HCT116 (cell line): ENCODE measurements around the gene DTD1. TPM values are rescaled to one million over a fixed set of nuclear protein-coding genes. Genes with fewer than 3 reads are reported as not detected.

Experiments used
- ATAC-seq: fragments of 200-7000 bp; cut with Tn5 transposase; 2 replicates; pipeline ENCODE4 v1.9.1; 2020; ENCODE audit warnings: mild to moderate bottlenecking, moderate library complexity
- BruUV-seq: library from RNA; stranded (reverse); fragments of 400-500 nt; replicated peaks from 2 replicates; lab custom pipeline; 2021; lab: Mats Ljungman, UMichigan
- CTCF ChIA-PET: fragments of 300-600 bp; sonication (Branson Sonifier 250); formaldehyde crosslinking; loops from one replicate; lab custom pipeline; 2021; ENCODE audit warnings: antibody characterized with exemption; lab: Charles Lee
- POLR2A ChIA-PET: fragments of 300-600, 350-600 bp; sonication (Branson Sonifier 250); formaldehyde crosslinking; loops from one replicate; lab custom pipeline; 2021; ENCODE audit warnings: antibody characterized with exemption; lab: Charles Lee
- RAD21 ChIA-PET, 2 experiments: fragments of 300-600 bp; sonication (Branson Sonifier 250); formaldehyde crosslinking; loops; one replicate each; lab custom pipeline; 2023; ENCODE audit warnings: low total read pairs in 2 of 2; ENCODE audit not compliant: uncharacterized antibody in 2 of 2, unreplicated experiment in 2 of 2, low non-redundant PET in 1 of 2; lab: Charles Lee
- DNase-seq: peaks from one replicate; pipeline ENCODE4 v3.0.0-alpha.2; 2010; ENCODE audit warnings: low read depth, low spot score
- H2AFZ ChIP-seq: fragments of 200-600 bp; shearing (Covaris generic), sonication (generic); 2 replicates; pipeline ENCODE4 v1.6.1; 2017; ENCODE audit warnings: low read depth, mixed run types, mixed read lengths, antibody characterized with exemption, low read length; ENCODE audit not compliant: poor library complexity, severe bottlenecking
- H3K27ac ChIP-seq: 2 replicates; pipeline ENCODE4 v1.5.1; 2012; ENCODE audit warnings: low read depth, low read length
- H3K27me3 ChIP-seq: fragments of 200-600 bp; sonication (generic); 2 replicates; pipeline ENCODE4 v1.6.1; 2016; ENCODE audit warnings: mixed run types, low read length, mixed read lengths; ENCODE audit not compliant: insufficient read depth
- H3K36me3 ChIP-seq, 2 experiments: fragments of 200-500 bp in 1 of 2; fragments of 200-600 bp in 1 of 2; sonication (Bioruptor generic) in 1 of 2; sonication (generic) in 1 of 2; 2 replicates each; pipeline versions ENCODE4 v1.5.1 to v1.6.1; 2014 to 2016; ENCODE audit warnings: low read length in 2 of 2, inconsistent platforms in 1 of 2, mixed read lengths in 1 of 2, mixed run types in 1 of 2; ENCODE audit not compliant: insufficient read depth in 2 of 2, control insufficient read depth in 1 of 2
- H3K4me1 ChIP-seq, 2 experiments: fragments of 200-600 bp in 1 of 2; sonication (generic) in 1 of 2; 2 replicates each; pipeline versions ENCODE4 v1.5.1 to v1.6.1; 2012 to 2017; ENCODE audit warnings: low read length in 2 of 2, inconsistent platforms in 1 of 2, mild to moderate bottlenecking in 1 of 2, mixed read lengths in 1 of 2, mixed run types in 1 of 2, moderate library complexity in 1 of 2; ENCODE audit not compliant: insufficient read depth in 2 of 2, control insufficient read depth in 1 of 2
- H3K4me2 ChIP-seq: fragments of 200-600 bp; sonication (generic); 2 replicates; pipeline ENCODE4 v1.6.1; 2017; ENCODE audit warnings: mixed run types, low read length, mixed read lengths
- H3K4me3 ChIP-seq, 2 experiments: fragments of 200-600 bp in 1 of 2; sonication (generic) in 1 of 2; replicated peaks in 1 of 2; 2 replicates each; pipeline ENCODE4 v1.5.1; 2011 to 2016; ENCODE audit warnings: low read length in 2 of 2, control low read depth in 1 of 2, low read depth in 1 of 2, mild to moderate bottlenecking in 1 of 2, mixed read lengths in 1 of 2, mixed run types in 1 of 2
- H3K79me2 ChIP-seq: fragments of 200-600 bp; sonication (generic); 2 replicates; pipeline ENCODE4 v1.6.1; 2017; ENCODE audit warnings: mild to moderate bottlenecking, mixed run types, low read length, moderate library complexity, mixed read lengths; ENCODE audit not compliant: insufficient read depth
- H3K9ac ChIP-seq: fragments of 200-600 bp; sonication (generic); 2 replicates; pipeline ENCODE4 v1.6.1; 2016; ENCODE audit warnings: low read length, mixed read lengths
- H3K9me2 ChIP-seq: fragments of 200-600 bp; sonication (generic), shearing (Covaris generic); 2 replicates; pipeline ENCODE4 v1.6.1; 2017; ENCODE audit warnings: mixed run types, mild to moderate bottlenecking, moderate library complexity; ENCODE audit not compliant: insufficient read depth
- H3K9me3 ChIP-seq, 2 experiments: fragments of 200-500 bp in 1 of 2; fragments of 200-600 bp in 1 of 2; sonication (Bioruptor generic) in 1 of 2; sonication (generic) in 1 of 2; 2 replicates each; pipeline ENCODE4 v1.6.1; 2014 to 2017; ENCODE audit warnings: low read length in 2 of 2, mixed read lengths in 2 of 2, inconsistent platforms in 1 of 2, low read depth in 1 of 2, mild to moderate bottlenecking in 1 of 2, mixed run types in 1 of 2, moderate library complexity in 1 of 2; ENCODE audit not compliant: control insufficient read depth in 1 of 2, insufficient read depth in 1 of 2
- H4K20me1 ChIP-seq: fragments of 200-600 bp; sonication (generic), shearing (Covaris generic); 2 replicates; pipeline ENCODE4 v1.6.1; 2017; ENCODE audit warnings: mixed run types, mild to moderate bottlenecking, moderate library complexity; ENCODE audit not compliant: insufficient read depth
- CBX3 ChIP-seq: IDR thresholded peaks from 2 replicates; pipeline ENCODE4 v1.6.1; 2012; ENCODE audit warnings: low read depth
- CEBPB ChIP-seq: IDR thresholded peaks from 2 replicates; pipeline ENCODE4 v1.6.1; 2012; ENCODE audit warnings: low read depth
- ELF1 ChIP-seq: IDR thresholded peaks from 2 replicates; pipeline ENCODE4 v1.6.1; 2012; ENCODE audit warnings: low read depth, borderline replicate concordance
- POLR2A ChIP-seq: IDR thresholded peaks from 2 replicates; pipeline ENCODE4 v1.7.0; 2011; ENCODE audit warnings: borderline replicate concordance; ENCODE audit not compliant: insufficient read depth, insufficient read length; ENCODE audit errors: extremely low read depth
- RAD21 ChIP-seq: IDR thresholded peaks from 2 replicates; pipeline ENCODE4 v1.6.1; 2012; ENCODE audit warnings: low read depth, mild to moderate bottlenecking
- SIN3A ChIP-seq: IDR thresholded peaks from 2 replicates; pipeline ENCODE4 v1.6.1; 2012; ENCODE audit warnings: low read depth
- SP1 ChIP-seq: IDR thresholded peaks from 2 replicates; pipeline ENCODE4 v1.6.1; 2012; ENCODE audit warnings: low read depth
- ZNF274 ChIP-seq: fragments of 200-500 bp; sonication (Bioruptor generic); IDR thresholded peaks from 2 replicates; pipeline ENCODE4 v1.6.1; 2014; ENCODE audit warnings: mild to moderate bottlenecking, low read depth, low read length, inconsistent platforms
- intact Hi-C: fragments of 100-400 bp; cut with micrococcal nuclease; formaldehyde crosslinking; loops from 2 replicates; pipeline ENCODE4 v1.10.0; 2022
- total RNA-seq: library from RNA; stranded (reverse); gene quantifications from one replicate; pipeline ENCODE4 v1.2.1, GENCODE V29; 2021; ENCODE audit not compliant: unreplicated experiment
- TF ChIP-seq, protein P1 (sequence below), 3 experiments: fragments of 200-600 bp in 1 of 3; sonication (generic) in 1 of 3; IDR thresholded peaks in 2 of 3; conservative IDR thresholded peaks in 1 of 3; 2 replicates each; pipeline ENCODE4 v1.5.1; 2012 to 2017; ENCODE audit warnings: low read depth in 2 of 3, low read length in 2 of 3, antibody characterized with exemption in 1 of 3, borderline replicate concordance in 1 of 3, control low read depth in 1 of 3, mild to moderate bottlenecking in 1 of 3, mixed read lengths in 1 of 3, mixed run types in 1 of 3, moderate library complexity in 1 of 3; ENCODE audit not compliant: insufficient read depth in 1 of 3
- TF ChIP-seq, protein P2 (sequence below): IDR thresholded peaks from 2 replicates; pipeline ENCODE4 v1.6.1; 2011; ENCODE audit warnings: mild to moderate bottlenecking, low read length, moderate library complexity; ENCODE audit not compliant: insufficient replicate concordance; ENCODE audit errors: extremely low read depth

DTD1 gene
- total RNA-seq, 1 experiment from 2014 or later, result 54.5 TPM

DNA sequence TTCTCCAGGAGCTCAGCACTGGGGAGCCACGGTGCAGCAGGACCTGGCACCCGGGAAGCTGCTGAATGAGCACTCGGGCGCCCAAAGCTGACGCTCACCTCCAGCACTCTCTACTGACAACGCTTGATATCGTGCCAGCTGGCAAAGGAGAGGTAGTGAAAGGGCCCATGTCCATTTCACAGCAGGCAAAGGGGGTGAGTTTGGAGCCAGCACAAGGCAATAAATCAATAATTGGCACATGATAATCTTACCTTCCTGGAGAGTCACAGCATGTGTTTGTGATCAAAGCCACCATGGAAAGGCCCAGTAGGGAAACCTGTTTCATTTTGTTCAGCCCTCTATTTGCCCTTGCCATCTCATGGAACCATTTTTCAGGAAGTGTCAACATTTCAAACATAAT lies 43.9 kb upstream of the DTD1 start (continued):
- TF ChIP-seq, protein P1, sequence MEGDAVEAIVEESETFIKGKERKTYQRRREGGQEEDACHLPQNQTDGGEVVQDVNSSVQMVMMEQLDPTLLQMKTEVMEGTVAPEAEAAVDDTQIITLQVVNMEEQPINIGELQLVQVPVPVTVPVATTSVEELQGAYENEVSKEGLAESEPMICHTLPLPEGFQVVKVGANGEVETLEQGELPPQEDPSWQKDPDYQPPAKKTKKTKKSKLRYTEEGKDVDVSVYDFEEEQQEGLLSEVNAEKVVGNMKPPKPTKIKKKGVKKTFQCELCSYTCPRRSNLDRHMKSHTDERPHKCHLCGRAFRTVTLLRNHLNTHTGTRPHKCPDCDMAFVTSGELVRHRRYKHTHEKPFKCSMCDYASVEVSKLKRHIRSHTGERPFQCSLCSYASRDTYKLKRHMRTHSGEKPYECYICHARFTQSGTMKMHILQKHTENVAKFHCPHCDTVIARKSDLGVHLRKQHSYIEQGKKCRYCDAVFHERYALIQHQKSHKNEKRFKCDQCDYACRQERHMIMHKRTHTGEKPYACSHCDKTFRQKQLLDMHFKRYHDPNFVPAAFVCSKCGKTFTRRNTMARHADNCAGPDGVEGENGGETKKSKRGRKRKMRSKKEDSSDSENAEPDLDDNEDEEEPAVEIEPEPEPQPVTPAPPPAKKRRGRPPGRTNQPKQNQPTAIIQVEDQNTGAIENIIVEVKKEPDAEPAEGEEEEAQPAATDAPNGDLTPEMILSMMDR (IDR thresholded peaks at IDR 0.05 in 2 of 3, conservative IDR thresholded peaks at IDR 0.05 in 1 of 3; ENCODE audit: borderline replicate concordance in 1 of 3, insufficient read depth in 1 of 3, low read depth in 2 of 3, low read length in 2 of 3), result no peak

DNA sequence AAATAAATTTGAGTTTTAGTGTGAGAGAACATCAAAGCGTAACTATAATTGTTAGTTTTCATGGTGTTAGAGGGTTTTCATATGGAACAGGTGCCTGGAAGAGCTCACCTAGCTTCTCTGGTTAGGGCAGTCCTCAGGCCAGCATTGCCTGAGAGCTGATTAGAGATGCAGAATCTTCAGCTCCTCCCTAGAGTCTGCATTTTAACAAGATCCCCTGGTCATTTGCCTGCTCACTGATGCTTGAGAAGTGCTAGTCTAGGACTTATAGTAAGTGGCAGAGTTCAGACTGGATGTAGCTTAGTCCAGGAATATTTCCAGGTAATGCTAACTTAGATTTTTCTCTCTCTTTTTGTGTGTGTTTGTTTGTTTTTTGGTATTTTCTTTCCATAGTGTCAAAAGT lies 42.3 kb upstream of the DTD1 start:
- no peak overlapping the region for H3K27ac ChIP-seq
- no peaks in the 10 kb centered on the region for H3K9me2 ChIP-seq
- H3K4me1 ChIP-seq, result peaks cover 0 to 14% of the 10 kb centered on the region in 2 experiments; a peak in 2 of 4 replicates
- H3K9ac ChIP-seq, result no peak overlapping the region
- no TSS peak for BruUV-seq
- H3K9me3 ChIP-seq, result no peaks in the 10 kb centered on the region
- no peak overlapping the region for H2AFZ ChIP-seq
- POLR2A ChIA-PET, result interaction anchor here (0.7 to 2.4 kb wide), 2 partner anchors 21 to 38 kb away, joined by 3 to 6 read pairs; partner anchors contain the start of genes SEC23B and SMIM26
- RAD21 ChIA-PET, result no interaction called here
- peaks cover 25 to 33% of the 10 kb centered on the region in 2 experiments for H3K36me3 ChIP-seq
- H3K4me3 ChIP-seq, result no peak overlapping the region
- H3K4me2 ChIP-seq, result no peak overlapping the region
- H3K27me3 ChIP-seq, result no peaks in the 10 kb centered on the region
- CTCF ChIA-PET, result no interaction called here
- no peak for ATAC-seq
- no peak for DNase-seq
- intact Hi-C loops, result no loop called here
- TF ChIP-seq POLR2A (no peak), CEBPB (no peak), ELF1 (no peak), SP1 (no peak), RAD21 (no peak), CBX3 (no peak), ZNF274 (no peak), SIN3A (no peak)
- TF ChIP-seq, protein P2, sequence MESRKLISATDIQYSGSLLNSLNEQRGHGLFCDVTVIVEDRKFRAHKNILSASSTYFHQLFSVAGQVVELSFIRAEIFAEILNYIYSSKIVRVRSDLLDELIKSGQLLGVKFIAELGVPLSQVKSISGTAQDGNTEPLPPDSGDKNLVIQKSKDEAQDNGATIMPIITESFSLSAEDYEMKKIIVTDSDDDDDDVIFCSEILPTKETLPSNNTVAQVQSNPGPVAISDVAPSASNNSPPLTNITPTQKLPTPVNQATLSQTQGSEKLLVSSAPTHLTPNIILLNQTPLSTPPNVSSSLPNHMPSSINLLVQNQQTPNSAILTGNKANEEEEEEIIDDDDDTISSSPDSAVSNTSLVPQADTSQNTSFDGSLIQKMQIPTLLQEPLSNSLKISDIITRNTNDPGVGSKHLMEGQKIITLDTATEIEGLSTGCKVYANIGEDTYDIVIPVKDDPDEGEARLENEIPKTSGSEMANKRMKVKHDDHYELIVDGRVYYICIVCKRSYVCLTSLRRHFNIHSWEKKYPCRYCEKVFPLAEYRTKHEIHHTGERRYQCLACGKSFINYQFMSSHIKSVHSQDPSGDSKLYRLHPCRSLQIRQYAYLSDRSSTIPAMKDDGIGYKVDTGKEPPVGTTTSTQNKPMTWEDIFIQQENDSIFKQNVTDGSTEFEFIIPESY, result no peak
- TF ChIP-seq, protein P1 (IDR thresholded peaks at IDR 0.05 in 2 of 3, conservative IDR thresholded peaks at IDR 0.05 in 1 of 3; ENCODE audit: borderline replicate concordance in 1 of 3, insufficient read depth in 1 of 3, low read depth in 2 of 3, low read length in 2 of 3), result no peak
- no peaks in the 10 kb centered on the region for H3K79me2 ChIP-seq
- H4K20me1 ChIP-seq, result no peaks in the 10 kb centered on the region
